Muscle of back (tissue), 13 donors: ENCODE data around the gene PNMA8C. TPM values are rescaled to one million over a fixed set of nuclear protein-coding genes. Genes with fewer than 3 reads are reported as not detected.

Source experiments
- DNase-seq, 3 donors: peaks; one replicate each; pipeline versions ENCODE4 v3.0.0 to v3.0.0-alpha.2; 2013
- long read RNA-seq, 9 donors: transcript quantifications; one replicate each; lab custom pipeline, GENCODE V29; 2026
- polyA plus RNA-seq, 10 donors: library from polyadenylated mRNA; unstranded; fragments of 120-200 nt; gene quantifications; one replicate each; pipeline ENCODE4 v1.2.1, GENCODE V29; 2013; ENCODE audit not compliant: insufficient read length in 10 of 10

PNMA8C gene
- under 1 TPM; 0.24 to 0.70 (median 0.40) TPM for polyA plus RNA-seq
- long read RNA-seq, donor 1 = 0 reads
- long read RNA-seq, donor 2 = 0 reads
- long read RNA-seq, donor 3 = 0 reads
- long read RNA-seq, donor 4, full-length matches to known transcripts = 2 of 2 reads
- long read RNA-seq, donor 4, partial matches to known transcripts = 0 of 2 reads
- long read RNA-seq, donor 4, other reads (novel, unspliced or antisense) = 0 of 2 reads
- long read RNA-seq, donor 5, full-length matches to known transcripts = 1 of 1 reads
- long read RNA-seq, donor 5, partial matches to known transcripts = 0 of 1 reads
- long read RNA-seq, donor 5, other reads (novel, unspliced or antisense) = 0 of 1 reads
- long read RNA-seq, donor 6, full-length matches to known transcripts = 1 of 1 reads
- long read RNA-seq, donor 6, partial matches to known transcripts = 0 of 1 reads
- long read RNA-seq, donor 6, other reads (novel, unspliced or antisense) = 0 of 1 reads
- long read RNA-seq, donor 7 = 0 reads
- long read RNA-seq, donor 8 = 0 reads
- long read RNA-seq, donor 9 = 0 reads

- peak in 2 of 3 donors; percentile 81 to 88 for DNase-seq
These were observed at the start of gene PNMA8C for GRCh38 chr19:46428239-46429135. PNMA8C (minus strand) TSS chr19:46428936; CDS start chr19:46428359, 577 bp downstream.

GRCh38 chr19:46475986-46476385 is 47.2 kb upstream of the PNMA8C start:
- DNase-seq = no peak

- DNase-seq = no peak
These were observed 45.5 kb upstream of the PNMA8C start for GRCh38 chr19:46474211-46474610.

- no peak for DNase-seq
These were observed 43.9 kb upstream of the PNMA8C start for GRCh38 chr19:46472592-46472991.

GRCh38 chr19:46471811-46472543 is 43.2 kb upstream of the PNMA8C start:
- DNase-seq = no peak

GRCh38 chr19:46471116-46471733 is 42.5 kb upstream of the PNMA8C start, which contains the start of gene PNMA8A:
PNMA8A (minus strand) TSS chr19:46471563; CDS start chr19:46471035, 528 bp downstream.
- DNase-seq = peak; percentile 77 to 95 (median 90)

DNA sequence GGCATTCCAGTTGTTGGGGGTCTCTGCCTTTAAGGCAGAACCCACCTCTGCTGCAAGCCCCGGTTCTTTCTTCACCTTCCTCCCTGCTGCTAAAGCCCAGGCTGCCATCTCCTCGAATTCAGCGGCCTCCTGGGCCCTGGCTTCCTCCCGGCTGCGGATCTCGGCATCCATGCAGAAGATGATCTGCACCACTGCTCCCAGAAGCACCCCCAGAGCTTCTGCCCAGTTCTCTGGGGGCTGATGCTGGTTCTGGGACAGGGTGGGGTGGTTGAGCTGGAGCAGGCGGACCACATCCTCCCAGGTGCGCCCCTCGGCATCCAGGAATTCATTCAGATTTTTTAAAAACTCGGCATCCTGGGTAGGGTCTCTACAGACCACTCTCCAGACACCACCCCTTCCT is 41.6 kb upstream of the PNMA8C start:
- no peak for DNase-seq

DNA sequence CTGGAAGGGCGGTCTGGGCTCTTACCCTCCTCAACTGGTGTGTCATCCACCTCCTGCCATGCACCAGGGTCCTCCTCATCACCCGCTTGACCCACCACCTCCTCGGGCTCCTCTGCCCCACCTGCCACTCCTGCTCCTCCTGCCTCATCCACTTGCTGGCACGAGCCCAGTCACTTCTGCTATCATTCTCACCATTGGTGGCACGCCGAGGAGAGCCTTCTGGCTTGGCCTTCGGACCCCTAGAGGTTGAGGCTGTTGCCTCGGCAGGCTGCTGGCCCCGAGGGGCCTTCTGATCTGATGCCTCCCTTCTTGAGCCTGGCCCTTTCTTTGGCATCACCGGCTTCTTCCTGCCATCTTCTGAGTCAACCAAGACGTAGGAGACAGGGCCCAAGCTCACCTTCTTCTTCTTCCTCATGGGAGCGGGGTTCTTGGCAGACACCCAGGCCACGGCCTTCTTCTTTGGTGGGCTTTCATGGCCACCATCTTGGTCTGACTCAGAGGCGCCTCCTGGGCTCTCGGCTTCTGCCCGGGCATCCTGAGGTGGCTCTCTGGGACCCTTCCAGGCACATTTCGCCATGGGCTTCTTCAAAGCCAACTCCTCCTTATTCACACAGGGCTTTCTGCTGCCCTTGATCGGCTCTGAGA is 40.9 kb upstream of the PNMA8C start:
- no peak for DNase-seq

GRCh38 chr19:46466536-46467196 is 37.9 kb upstream of the PNMA8C start:
- peak; percentile 78 to 89 (median 79) for DNase-seq

DNA sequence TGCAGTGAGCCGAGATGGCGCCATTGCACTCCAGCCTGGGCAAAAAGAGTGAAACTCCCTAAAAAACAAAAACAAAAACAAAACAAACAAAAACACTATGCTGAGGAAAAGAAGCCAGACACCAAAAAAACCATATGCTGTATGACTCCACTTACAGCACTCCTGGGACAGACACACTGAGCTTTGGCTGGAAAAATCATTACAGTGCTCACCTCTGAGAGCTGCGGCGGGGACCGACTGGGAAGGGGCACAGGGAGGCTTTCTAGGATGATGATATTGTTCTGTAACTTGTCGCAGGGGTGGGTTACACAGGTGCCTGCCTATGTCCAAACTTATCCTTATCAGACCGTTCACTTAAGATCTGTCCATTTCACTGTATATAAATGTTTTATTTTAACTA is 34.8 kb upstream of the PNMA8C start:
- peak in 1 of 3 donors; percentile 69 for DNase-seq

GRCh38 chr19:46461537-46461936 is 32.8 kb upstream of the PNMA8C start:
- no peak for DNase-seq

- DNase-seq = no peak
These were observed 32.2 kb upstream of the PNMA8C start for GRCh38 chr19:46460981-46461380.

DNA sequence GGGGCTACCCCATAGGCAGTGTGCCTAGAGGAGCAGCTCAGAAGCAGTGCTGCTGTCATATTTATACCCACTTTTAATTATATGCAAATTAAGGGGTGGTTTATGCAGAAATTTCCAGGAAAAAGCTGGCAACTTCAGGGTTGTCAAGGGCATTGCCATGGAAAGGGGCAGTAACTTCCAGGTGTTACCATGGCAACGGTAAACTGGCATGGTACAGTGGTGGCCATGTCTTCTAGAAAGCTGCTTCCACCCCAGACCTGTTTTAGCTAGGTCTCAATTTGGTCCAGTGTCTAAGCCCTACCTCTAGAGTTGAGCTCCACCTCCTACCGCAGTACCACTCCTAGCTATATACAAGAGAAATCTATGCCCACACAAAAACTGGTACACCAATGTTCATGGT is 31.3 kb upstream of the PNMA8C start:
- DNase-seq = no peak

- no peak for DNase-seq
These were observed 28.2 kb upstream of the PNMA8C start for GRCh38 chr19:46456930-46457329.

GRCh38 chr19:46454244-46454643 is 25.5 kb upstream of the PNMA8C start:
- DNase-seq = no peak

DNA sequence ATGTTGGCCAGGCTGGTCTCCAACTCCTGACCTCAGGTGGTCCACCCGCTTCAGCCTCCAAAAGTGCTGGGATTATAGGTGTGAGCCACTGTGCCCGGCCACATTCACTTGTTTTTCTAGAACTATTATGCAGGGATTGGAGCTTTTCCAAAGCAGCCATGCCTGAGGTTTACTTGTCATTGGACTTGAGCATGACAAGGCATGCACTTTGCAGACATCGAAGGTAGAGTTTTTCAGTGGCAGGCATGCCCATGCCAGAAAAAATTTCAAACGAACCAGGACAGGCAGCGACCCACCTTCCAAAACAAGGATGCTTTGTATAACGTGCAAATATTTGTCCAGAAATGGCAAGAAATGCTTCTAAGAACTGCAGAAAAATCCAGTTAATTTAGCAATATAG is 24.9 kb upstream of the PNMA8C start:
- DNase-seq = no peak

- DNase-seq = peak in 1 of 3 donors; percentile 64
These were observed 23.4 kb upstream of the PNMA8C start for GRCh38 chr19:46452186-46452585.

DNA sequence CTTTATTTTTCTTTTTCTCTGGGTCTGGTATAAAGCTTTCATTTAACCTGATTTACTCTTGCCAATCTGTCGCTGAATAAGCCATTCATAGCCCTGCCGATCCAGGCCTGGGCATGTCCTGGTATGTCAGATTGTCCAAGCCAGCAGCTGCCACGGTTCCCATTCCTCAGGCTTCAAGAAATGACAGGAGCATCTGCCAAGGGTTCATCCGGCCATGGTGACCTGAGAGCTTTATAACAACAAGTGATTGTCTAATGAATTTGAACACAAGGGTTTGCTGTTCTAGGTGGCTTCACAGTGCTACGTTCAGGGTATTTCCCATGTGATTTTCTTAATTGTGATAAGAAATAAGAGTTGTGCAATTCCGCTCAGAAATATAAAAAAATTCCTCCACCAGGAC is 22.6 kb upstream of the PNMA8C start:
- DNase-seq = peak; percentile 62 to 77 (median 72)

DNA sequence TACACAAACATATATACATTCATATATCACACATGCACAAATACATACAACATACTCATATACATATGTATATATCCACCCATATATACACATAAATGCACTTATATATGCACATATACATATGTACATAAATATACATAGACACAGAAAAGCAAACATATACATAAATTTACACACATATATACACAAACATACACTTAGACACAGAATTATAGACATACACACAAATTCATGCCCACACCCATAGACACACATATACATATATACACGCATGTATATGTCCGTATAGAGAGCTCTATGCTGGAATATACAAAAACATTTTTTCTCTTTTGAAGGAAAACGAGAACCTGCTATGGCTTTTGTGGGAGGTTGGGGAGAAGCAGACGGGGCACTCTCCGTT is 22.0 kb upstream of the PNMA8C start:
- no peak for DNase-seq

DNA sequence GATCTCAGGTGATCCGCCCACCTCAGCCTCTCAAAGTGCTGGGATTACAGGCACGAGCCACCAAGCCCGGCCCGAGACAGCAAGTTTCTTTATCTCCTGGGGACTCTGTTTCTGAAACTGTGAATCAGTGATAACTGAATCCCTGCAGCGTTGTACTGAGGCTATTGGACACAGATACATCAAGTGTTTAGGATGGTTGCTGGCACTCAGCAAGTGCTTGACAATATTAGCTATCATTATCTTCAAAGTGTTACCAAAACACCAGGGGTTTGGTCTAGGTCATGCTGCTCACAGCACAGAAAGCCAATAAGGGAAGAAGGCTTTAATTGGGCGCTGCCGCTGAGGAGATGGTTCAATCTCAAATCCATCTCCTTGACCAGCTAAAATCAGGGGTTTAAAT is 20.5 kb upstream of the PNMA8C start:
- DNase-seq = no peak
